HG02840 (cell line): Measurements from ENCODE around the gene HTR5A.

Experiments used
- ATAC-seq: cut with Tn5 transposase; IDR thresholded peaks from one replicate; pipeline ENCODE4 v1.9.1; 2021; ENCODE audit warnings: mild to moderate bottlenecking, moderate library complexity, moderate number of reproducible peaks; ENCODE audit not compliant: unreplicated experiment, low FRiP score

Gene HTR5A

DNA sequence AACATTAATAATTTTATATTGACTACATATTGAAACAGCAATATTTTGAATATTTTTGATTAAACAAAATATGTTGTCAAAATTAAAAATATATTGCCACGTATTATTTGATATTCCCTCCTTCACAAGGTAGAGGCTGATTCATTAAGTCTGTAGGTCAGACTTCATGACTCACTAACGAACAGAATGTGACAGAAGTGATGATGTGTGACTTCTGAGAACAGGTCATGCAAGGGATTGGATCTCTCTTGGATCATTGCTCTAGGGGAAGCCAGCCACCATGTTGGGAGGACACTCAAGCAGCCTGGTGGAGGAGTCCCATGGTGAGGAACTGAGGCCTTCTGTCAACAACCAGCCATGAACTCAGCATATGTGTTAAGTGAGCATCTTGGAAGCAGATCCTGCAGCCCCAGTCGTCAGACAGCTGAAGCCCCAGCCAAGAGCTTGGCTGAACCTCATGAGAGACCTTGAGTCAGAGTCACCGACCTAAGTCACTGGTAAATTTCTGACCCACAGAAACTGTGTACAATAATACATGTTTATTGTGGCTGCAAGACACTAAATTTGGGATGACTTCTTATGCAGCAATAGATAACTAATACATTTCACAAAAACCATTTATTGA, 66.6 kb downstream of the HTR5A start:
- no peak for ATAC-seq
